SK-N-SH (cell line): ENCODE data around the gene UNC45A. TPM values are rescaled to one million over a fixed set of nuclear protein-coding genes. Genes with fewer than 3 reads are reported as not detected.

Experiments
- CTCF ChIA-PET: fragments of 300-600, 350-600 bp; formaldehyde crosslinking; extraction: SDS; loops from one replicate; lab custom pipeline; 2021; lab: Yijun Ruan, JAX
- POLR2A ChIA-PET: fragments of 350-600 bp; sonication (Branson Sonifier 250); formaldehyde crosslinking; extraction: SDS; loops from one replicate; lab custom pipeline; 2020; ENCODE audit warnings: antibody characterized with exemption, inconsistent platforms; lab: Yijun Ruan, JAX
- DNase-seq: peaks from one replicate; pipeline ENCODE4 v3.0.0; 2012
- H2AFZ ChIP-seq: fragments of 200-600 bp; sonication (generic); 2 replicates; pipeline ENCODE4 v1.8.1; 2016; ENCODE audit warnings: antibody characterized with exemption, mild to moderate bottlenecking, low read depth
- H3F3A ChIP-seq: fragments of 200-600 bp; sonication (generic); replicated peaks from 2 replicates; pipeline ENCODE3; 2016; ENCODE audit warnings: antibody characterized with exemption, mild to moderate bottlenecking; ENCODE audit not compliant: insufficient read depth
- H3K27ac ChIP-seq, 2 experiments: fragments of 200-500 bp in 1 of 2; fragments of 200-600 bp in 1 of 2; sonication (Bioruptor generic) in 1 of 2; sonication (generic), shearing (Covaris generic) in 1 of 2; 2 replicates each; pipeline versions ENCODE4 v1.5.1 to v1.6.1; 2014 to 2016; ENCODE audit warnings: low read depth in 2 of 2, inconsistent platforms in 1 of 2, low read length in 1 of 2, mild to moderate bottlenecking in 1 of 2, mixed read lengths in 1 of 2
- H3K27me3 ChIP-seq: fragments of 200-600 bp; sonication (generic), shearing (Covaris generic); 2 replicates; pipeline ENCODE4 v1.6.1; 2016; ENCODE audit warnings: mixed run types; ENCODE audit not compliant: insufficient read depth
- H3K36me3 ChIP-seq, 2 experiments: fragments of 200-500 bp in 1 of 2; fragments of 200-600 bp in 1 of 2; sonication (Bioruptor generic) in 1 of 2; sonication (generic) in 1 of 2; replicated peaks in 1 of 2; 2 replicates each; pipeline versions ENCODE3 to v1.5.1; 2014 to 2016; ENCODE audit warnings: low read length in 1 of 2, mild to moderate bottlenecking in 1 of 2; ENCODE audit not compliant: insufficient read depth in 2 of 2, control insufficient read depth in 1 of 2
- H3K4me1 ChIP-seq, 2 experiments: fragments of 200-500 bp in 1 of 2; fragments of 200-600 bp in 1 of 2; sonication (Bioruptor generic) in 1 of 2; sonication (generic), shearing (Covaris generic) in 1 of 2; 2 replicates each; pipeline versions ENCODE4 v1.5.1 to v1.6.1; 2014 to 2016; ENCODE audit warnings: low read depth in 1 of 2, low read length in 1 of 2, mixed run types in 1 of 2; ENCODE audit not compliant: insufficient read depth in 2 of 2, control insufficient read depth in 1 of 2
- H3K4me2 ChIP-seq: fragments of 200-600 bp; sonication (generic), shearing (Covaris generic); 2 replicates; pipeline ENCODE4 v1.6.1; 2017; ENCODE audit warnings: mixed run types
- H3K4me3 ChIP-seq, 2 experiments: fragments of 200-500 bp in 1 of 2; fragments of 200-600 bp in 1 of 2; sonication (Bioruptor generic) in 1 of 2; sonication (generic), shearing (Covaris generic) in 1 of 2; 2 replicates each; pipeline versions ENCODE4 v1.5.1 to v1.8.1; 2014 to 2016; ENCODE audit warnings: low read depth in 2 of 2, inconsistent platforms in 1 of 2, low read length in 1 of 2, mild to moderate bottlenecking in 1 of 2, mixed read lengths in 1 of 2, moderate library complexity in 1 of 2
- H3K79me2 ChIP-seq: fragments of 200-600 bp; sonication (generic); 2 replicates; pipeline ENCODE4 v1.8.1; 2017; ENCODE audit warnings: mild to moderate bottlenecking; ENCODE audit not compliant: insufficient read depth
- H3K9ac ChIP-seq: fragments of 200-600 bp; sonication (generic); 2 replicates; pipeline ENCODE4 v1.6.1; 2017; ENCODE audit warnings: mixed run types
- H3K9me2 ChIP-seq: fragments of 200-600 bp; sonication (generic); 2 replicates; pipeline ENCODE4 v1.6.1; 2017; ENCODE audit warnings: mixed run types
- H3K9me3 ChIP-seq: fragments of 200-600 bp; sonication (generic); 2 replicates; pipeline ENCODE4 v1.6.1; 2017; ENCODE audit warnings: mixed run types, mild to moderate bottlenecking, moderate library complexity
- H4K20me1 ChIP-seq: fragments of 200-600 bp; sonication (generic); 2 replicates; pipeline ENCODE4 v1.6.1; 2017; ENCODE audit warnings: mild to moderate bottlenecking, mixed run types; ENCODE audit not compliant: insufficient read depth
- EZH2phosphoT487 ChIP-seq: fragments of 200-600 bp; sonication (generic); IDR thresholded peaks from 2 replicates; pipeline ENCODE4 v1.6.1; 2017; ENCODE audit warnings: low read depth, mixed run types, mild to moderate bottlenecking, antibody characterized with exemption, moderate library complexity, borderline replicate concordance
- FOSL2 ChIP-seq: IDR thresholded peaks from 2 replicates; pipeline ENCODE4 v1.4.0; 2012; ENCODE audit warnings: low read depth, mild to moderate bottlenecking, moderate library complexity, borderline replicate concordance
- GATA2 ChIP-seq: sonication (generic); formaldehyde crosslinking; IDR thresholded peaks from 2 replicates; pipeline ENCODE4 v1.5.0; 2020; ENCODE audit warnings: mild to moderate bottlenecking, missing genetic modification reagents
- JUND ChIP-seq: IDR thresholded peaks from 2 replicates; pipeline ENCODE4 v1.4.0; 2012
- MEF2A ChIP-seq: IDR thresholded peaks from 2 replicates; pipeline ENCODE4 v1.4.0; 2012; ENCODE audit warnings: low read depth, borderline replicate concordance
- NFIC ChIP-seq: IDR thresholded peaks from 2 replicates; pipeline ENCODE4 v1.4.0; 2012; ENCODE audit warnings: borderline replicate concordance
- RAD21 ChIP-seq: IDR thresholded peaks from 2 replicates; pipeline ENCODE4 v1.6.1; 2012; ENCODE audit warnings: mild to moderate bottlenecking, low read length
- REST ChIP-seq: IDR thresholded peaks from 2 replicates; pipeline ENCODE4 v1.6.1; 2012; ENCODE audit warnings: mild to moderate bottlenecking, low read depth, low read length, moderate library complexity
- RFX5 ChIP-seq: IDR thresholded peaks from 2 replicates; pipeline ENCODE4 v1.6.1; 2012; ENCODE audit warnings: mild to moderate bottlenecking, improper control_type of control experiment, low read length
- RXRA ChIP-seq: IDR thresholded peaks from 2 replicates; pipeline ENCODE4 v1.4.0; 2012; ENCODE audit warnings: low read depth, mild to moderate bottlenecking, borderline replicate concordance
- SMC3 ChIP-seq: IDR thresholded peaks from 2 replicates; pipeline ENCODE4 v1.6.1; 2012; ENCODE audit warnings: low read depth, low read length, improper control_type of control experiment
- TAF1 ChIP-seq: IDR thresholded peaks from 2 replicates; pipeline ENCODE4 v1.6.1; 2012; ENCODE audit warnings: low read depth, mild to moderate bottlenecking, low read length, moderate library complexity, borderline replicate concordance
- TCF12 ChIP-seq: IDR thresholded peaks from 2 replicates; pipeline ENCODE4 v1.4.0; 2012
- WGBS: methylation state at CpG from one replicate; pipeline ENCODE4 v1.1.6; 2017; ENCODE audit warnings: low lambda C conversion rate; 5-methylcytosine and 5-hydroxymethylcytosine counted together
- polyA plus RNA-seq, 3 experiments: library from polyadenylated mRNA; depleted of rRNA; stranded (reverse); fragments of >200 nt; gene quantifications; 2 replicates each; pipeline ENCODE4 v1.2.3, GENCODE V29; 2012

Gene UNC45A
- polyA plus RNA-seq, 1 of the 3 experiments (the other 2 are of a cell fraction): 85.1 TPM

DNA sequence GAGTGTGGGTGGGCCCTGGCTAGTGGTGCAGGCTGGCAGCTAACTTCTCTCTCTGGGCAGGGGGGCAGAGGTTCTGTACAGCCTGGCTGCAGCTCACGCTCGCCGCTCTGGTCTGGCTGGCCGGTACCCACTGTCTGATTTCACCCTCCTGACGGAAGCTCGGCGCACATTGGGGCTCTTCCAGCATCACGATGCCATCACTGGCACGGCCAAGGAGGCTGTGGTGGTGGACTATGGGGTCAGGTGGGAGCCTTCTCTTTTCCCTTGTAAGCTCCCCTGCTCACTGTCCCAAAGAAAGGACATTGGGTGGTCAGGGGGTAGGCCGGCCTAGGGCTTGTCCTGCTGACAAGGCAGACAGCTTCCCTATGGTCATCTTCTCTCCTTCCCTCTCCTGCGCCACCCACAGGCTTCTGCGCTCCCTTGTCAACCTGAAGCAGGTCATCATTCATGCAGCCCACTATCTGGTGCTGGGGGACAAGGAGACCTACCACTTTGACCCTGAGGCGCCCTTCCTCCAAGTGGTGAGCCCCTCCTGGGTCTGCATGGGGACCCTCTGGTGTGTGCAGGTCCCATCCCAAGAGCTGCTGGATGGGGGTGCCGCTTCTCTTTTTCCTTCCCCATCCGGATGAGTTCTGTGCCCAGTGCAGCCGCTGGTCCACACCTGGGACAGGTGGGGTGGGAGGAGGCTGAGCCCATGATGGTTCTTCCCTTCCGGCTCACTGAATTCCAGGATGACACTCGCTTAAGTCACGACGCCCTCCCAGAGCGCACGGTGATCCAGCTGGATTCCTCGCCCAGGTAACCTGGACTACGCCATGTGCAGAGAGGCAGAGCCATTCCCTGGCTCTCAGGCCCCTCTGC is 24.4 kb upstream of the UNC45A start (continued):
- TF ChIP-seq TCF12 (no peak), FOSL2 (no peak), TAF1 (no peak), RXRA (no peak), NFIC (no peak)

- ChIA-PET CTCF (interaction anchor here (0.8 to 1.0 kb wide), 2 partner anchors 24 to 243 kb away, joined by 3 to 4 read pairs; partner anchors contain the start of gene UNC45A), POLR2A (interaction anchor here (0.7 kb wide), 1 partner anchor 9 kb away, joined by 3 read pairs; no protein-coding TSS in a partner anchor)
- no peak for DNase-seq
- H2AFZ ChIP-seq: no peak overlapping the region
- no peaks in the 10 kb centered on the region for H3K9me2 ChIP-seq
- no peak overlapping the region for H3K27ac ChIP-seq
- H3K9ac ChIP-seq: no peak overlapping the region
- H3K36me3 ChIP-seq: peaks cover 0 to 68% of the 10 kb centered on the region in 2 experiments
- H3K79me2 ChIP-seq: no peaks in the 10 kb centered on the region
- H3K4me2 ChIP-seq: no peak overlapping the region
- H3F3A ChIP-seq: no peaks in the 10 kb centered on the region
- no peaks in the 10 kb centered on the region for H3K4me1 ChIP-seq
- H4K20me1 ChIP-seq: no peaks in the 10 kb centered on the region
- H3K27me3 ChIP-seq: no peaks in the 10 kb centered on the region
- WGBS: 94% methylated on average over 11 of the region's 19 CpGs
- no peak overlapping the region for H3K4me3 ChIP-seq
- TF ChIP-seq JUND (no peak), MEF2A (no peak), TCF12 (no peak), GATA2 (CRISPR knock-in tag) (no peak), TAF1 (no peak), RAD21 (no peak), FOSL2 (no peak), RFX5 (no peak), REST (no peak), EZH2phosphoT487 (no peak), SMC3 (no peak)
- H3K9me3 ChIP-seq: no peaks in the 10 kb centered on the region
Measured at GRCh38 chr15:90911302-90911623, 23.8 kb upstream of the UNC45A start.
